Parathyroid adenoma (tissue), 2 donors: ENCODE data around the gene SRGAP3.

Source experiments
- H2AFZ ChIP-seq: fragments of 300-600 bp; sonication (generic); one replicate; pipeline ENCODE4 v1.7.0; 2017; ENCODE audit warnings: antibody characterized with exemption, mild to moderate bottlenecking
- H3K27ac ChIP-seq: fragments of 300-600 bp; sonication (generic); one replicate; pipeline ENCODE4 v1.7.0; 2017
- H3K27me3 ChIP-seq: fragments of 300-600 bp; sonication (generic); one replicate; pipeline ENCODE4 v1.7.0; 2017; ENCODE audit warnings: low read length; ENCODE audit not compliant: control insufficient read depth, insufficient read depth
- H3K36me3 ChIP-seq: fragments of 300-600 bp; sonication (generic); one replicate; pipeline ENCODE4 v1.7.0; 2017; ENCODE audit warnings: low read length; ENCODE audit not compliant: control insufficient read depth, insufficient read depth
- H3K4me1 ChIP-seq: fragments of 300-600 bp; sonication (generic); one replicate; pipeline ENCODE4 v1.7.0; 2017; ENCODE audit warnings: control low read depth
- H3K4me2 ChIP-seq: fragments of 300-600 bp; sonication (generic); one replicate; pipeline ENCODE4 v1.7.0; 2017; ENCODE audit warnings: low read length
- H3K4me3 ChIP-seq: fragments of 300-600 bp; sonication (generic); one replicate; pipeline ENCODE4 v1.7.0; 2017; ENCODE audit warnings: low read depth, low read length
- H3K79me2 ChIP-seq: fragments of 300-600 bp; sonication (generic); one replicate; pipeline ENCODE4 v1.7.0; 2017; ENCODE audit warnings: control low read depth
- H3K9ac ChIP-seq: fragments of 300-600 bp; sonication (generic); one replicate; pipeline ENCODE4 v1.7.0; 2017; ENCODE audit warnings: mild to moderate bottlenecking
- H3K9me3 ChIP-seq: fragments of 300-600 bp; sonication (generic); one replicate; pipeline ENCODE4 v1.7.0; 2017; ENCODE audit warnings: low read length; ENCODE audit not compliant: control insufficient read depth
- TF ChIP-seq, protein P1 (sequence below): fragments of 300-600 bp; sonication (generic); IDR thresholded peaks from one replicate; pipeline ENCODE4 v1.7.0; 2017; ENCODE audit warnings: antibody characterized with exemption, mild to moderate bottlenecking
- donor health status: primary hyperparathyroidism.

Gene SRGAP3

DNA sequence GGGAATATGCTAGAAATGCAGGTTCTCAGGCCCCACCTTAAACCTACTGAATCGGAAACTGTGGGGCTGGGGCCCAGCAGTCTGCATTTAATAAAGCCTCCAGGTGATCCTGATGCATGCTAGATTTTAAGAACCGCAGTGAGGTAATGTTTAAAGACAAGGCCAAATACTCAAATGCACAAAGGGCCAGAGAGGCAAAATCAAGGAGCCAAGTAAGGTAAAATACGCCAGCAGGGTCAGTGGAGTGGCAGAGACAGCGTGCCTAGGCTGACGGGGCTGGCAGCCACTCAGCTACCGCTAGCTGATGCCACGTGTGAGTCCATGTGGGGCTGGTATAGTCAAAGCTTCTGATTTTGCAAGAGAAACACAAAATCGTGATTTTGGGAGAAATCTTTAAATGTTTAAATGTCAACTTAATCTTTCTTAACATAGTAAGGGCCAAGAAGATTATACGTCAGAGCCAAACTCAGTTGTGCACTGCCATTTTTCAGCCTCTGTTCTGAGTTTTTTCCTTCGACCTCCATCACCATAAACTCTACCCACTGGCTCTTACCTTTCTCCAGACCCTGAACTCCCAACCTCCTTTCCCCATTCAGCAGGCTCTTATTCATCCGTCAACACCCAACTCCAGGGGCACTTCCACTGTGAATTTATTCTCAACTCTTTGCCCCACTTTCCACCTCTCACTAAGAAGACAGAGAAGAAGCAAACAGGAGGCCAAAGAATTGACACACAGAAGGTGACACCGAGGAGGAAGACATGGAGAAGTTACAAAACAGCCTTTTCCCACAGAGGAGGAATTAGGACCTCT, 149.5 kb downstream of the SRGAP3 start:
- Histone ChIP-seq H3K9ac (no peak overlapping the region), H3K9me3 (no peaks in the 10 kb centered on the region)
- TF ChIP-seq, protein P1, sequence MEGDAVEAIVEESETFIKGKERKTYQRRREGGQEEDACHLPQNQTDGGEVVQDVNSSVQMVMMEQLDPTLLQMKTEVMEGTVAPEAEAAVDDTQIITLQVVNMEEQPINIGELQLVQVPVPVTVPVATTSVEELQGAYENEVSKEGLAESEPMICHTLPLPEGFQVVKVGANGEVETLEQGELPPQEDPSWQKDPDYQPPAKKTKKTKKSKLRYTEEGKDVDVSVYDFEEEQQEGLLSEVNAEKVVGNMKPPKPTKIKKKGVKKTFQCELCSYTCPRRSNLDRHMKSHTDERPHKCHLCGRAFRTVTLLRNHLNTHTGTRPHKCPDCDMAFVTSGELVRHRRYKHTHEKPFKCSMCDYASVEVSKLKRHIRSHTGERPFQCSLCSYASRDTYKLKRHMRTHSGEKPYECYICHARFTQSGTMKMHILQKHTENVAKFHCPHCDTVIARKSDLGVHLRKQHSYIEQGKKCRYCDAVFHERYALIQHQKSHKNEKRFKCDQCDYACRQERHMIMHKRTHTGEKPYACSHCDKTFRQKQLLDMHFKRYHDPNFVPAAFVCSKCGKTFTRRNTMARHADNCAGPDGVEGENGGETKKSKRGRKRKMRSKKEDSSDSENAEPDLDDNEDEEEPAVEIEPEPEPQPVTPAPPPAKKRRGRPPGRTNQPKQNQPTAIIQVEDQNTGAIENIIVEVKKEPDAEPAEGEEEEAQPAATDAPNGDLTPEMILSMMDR = no peak

DNA sequence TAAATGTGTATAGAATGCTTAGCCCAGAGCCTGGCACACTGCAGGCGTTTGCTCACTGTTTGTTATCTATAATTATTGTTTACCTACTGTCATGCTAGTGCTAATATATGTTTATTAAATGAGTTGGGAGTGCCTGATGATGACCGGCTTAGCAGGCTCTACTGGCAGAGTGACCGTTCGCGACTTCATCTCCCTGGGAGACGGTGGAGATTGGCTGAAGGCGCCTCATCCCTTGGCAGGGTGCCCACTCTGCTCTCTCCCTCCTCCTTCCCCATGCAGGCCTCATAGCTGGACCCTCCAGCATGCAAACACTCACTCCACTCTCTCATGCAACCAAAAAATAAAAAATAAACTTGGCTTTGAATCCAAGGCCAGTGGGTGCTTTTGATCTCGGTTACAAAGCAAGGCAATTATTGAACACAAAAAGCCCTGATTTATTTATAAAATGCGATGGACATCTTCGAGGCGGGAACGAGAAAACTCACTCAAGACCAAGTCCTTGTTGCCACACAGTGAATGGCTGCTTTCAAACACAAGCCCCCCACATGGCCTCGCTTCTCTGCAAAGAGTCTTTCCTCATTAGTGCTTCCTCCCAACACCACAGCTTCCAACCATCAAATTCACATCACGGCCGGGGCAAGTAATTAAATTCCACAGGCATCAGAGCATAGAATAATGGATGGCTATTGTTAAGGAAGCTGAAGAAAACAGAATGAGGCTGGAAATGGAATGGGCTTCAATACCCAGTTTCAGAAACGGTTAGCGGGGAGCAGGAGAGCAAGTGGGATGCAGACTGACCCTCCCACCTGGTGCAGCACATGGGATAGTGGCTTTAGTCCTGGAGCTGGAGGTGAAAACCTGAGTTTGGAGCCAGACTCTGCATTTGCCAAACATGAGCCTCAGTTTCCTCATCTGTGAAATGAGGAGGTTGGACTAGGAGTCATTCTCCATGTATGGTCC, 150.4 kb downstream of the SRGAP3 start:
- TF ChIP-seq, protein P1 = no peak
- Histone ChIP-seq H3K9me3 (no peaks in the 10 kb centered on the region), H3K4me1 (no peaks in the 10 kb centered on the region), H3K4me3 (no peak overlapping the region), H3K9ac (no peak overlapping the region), H2AFZ (no peak overlapping the region), H3K79me2 (no peaks in the 10 kb centered on the region), H3K36me3 (no peaks in the 10 kb centered on the region), H3K27me3 (no peaks in the 10 kb centered on the region), H3K27ac (no peak overlapping the region), H3K4me2 (no peak overlapping the region)

More for the DNA sequence above, 149.5 kb downstream of the SRGAP3 start:
- Histone ChIP-seq H3K27me3 (no peaks in the 10 kb centered on the region), H3K36me3 (no peaks in the 10 kb centered on the region), H3K4me1 (no peaks in the 10 kb centered on the region), H3K79me2 (no peaks in the 10 kb centered on the region), H3K4me3 (no peak overlapping the region), H3K4me2 (no peak overlapping the region), H3K27ac (no peak overlapping the region), H2AFZ (no peak overlapping the region)

DNA sequence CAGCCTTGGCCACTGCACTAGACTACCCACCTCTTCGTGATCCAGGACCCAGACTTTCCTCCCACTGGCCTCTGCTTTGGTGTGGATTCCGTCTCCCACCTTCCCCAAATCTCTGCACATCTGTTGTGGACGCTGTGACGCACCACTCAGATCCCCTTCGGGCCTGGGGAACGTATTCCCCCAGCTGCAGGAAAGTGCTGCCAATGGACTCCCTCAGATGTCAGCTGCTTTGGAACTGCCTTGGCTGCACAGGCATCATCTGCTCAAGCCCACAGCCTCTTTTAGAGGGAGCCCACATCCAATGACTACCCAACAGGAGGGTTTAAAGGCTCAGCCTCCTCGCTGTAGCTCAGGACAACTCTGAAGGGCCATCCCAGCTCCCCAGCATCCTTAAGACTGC, 152.0 kb downstream of the SRGAP3 start:
- H3K36me3 ChIP-seq = no peaks in the 10 kb centered on the region
- no peaks in the 10 kb centered on the region for H3K4me1 ChIP-seq
- H3K4me2 ChIP-seq = no peak overlapping the region
- H2AFZ ChIP-seq = no peak overlapping the region
- no peak overlapping the region for H3K27ac ChIP-seq
- no peaks in the 10 kb centered on the region for H3K9me3 ChIP-seq
- H3K4me3 ChIP-seq = no peak overlapping the region
- H3K27me3 ChIP-seq = no peaks in the 10 kb centered on the region
- no peak overlapping the region for H3K9ac ChIP-seq
- TF ChIP-seq, protein P1 = no peak
- no peaks in the 10 kb centered on the region for H3K79me2 ChIP-seq

DNA sequence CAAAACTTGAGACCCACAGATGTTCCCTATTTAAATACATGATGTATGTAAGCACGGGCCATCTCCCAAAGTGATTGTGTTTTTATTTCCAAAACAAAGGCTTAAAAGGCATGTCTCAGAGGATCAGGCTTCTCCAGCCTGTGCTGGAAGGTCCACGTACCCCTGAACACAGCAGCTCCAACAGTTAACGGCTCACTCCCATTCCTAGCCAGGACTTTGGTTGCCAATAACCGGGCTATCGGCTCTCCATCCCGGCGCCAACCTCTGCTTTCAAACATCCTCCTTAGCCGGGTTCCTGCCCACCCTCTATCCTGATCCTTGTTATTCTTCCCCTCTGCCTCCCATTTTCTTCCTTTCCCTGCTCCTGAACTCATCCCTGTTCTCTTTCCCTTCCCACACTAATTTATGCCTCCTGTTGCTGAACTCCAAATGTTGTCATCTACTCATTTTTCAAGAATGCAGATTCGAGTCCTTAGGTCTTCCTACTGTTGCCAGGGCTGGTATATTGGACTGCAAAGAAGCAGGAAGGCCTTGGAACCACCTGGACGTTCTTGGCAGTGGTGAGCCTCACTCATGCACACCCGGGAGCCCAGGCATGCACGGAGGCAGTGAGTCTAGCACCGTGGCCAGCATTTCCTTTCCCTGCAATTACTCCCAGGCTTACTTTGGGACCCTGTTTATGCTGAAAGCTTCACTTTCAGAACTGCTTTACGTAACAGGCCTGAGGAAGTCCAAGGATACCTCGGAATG, 157.8 kb downstream of the SRGAP3 start:
- TF ChIP-seq, protein P1 = no peak
- no peaks in the 10 kb centered on the region for H3K79me2 ChIP-seq
- H3K4me1 ChIP-seq = no peaks in the 10 kb centered on the region
- no peaks in the 10 kb centered on the region for H3K36me3 ChIP-seq
- no peaks in the 10 kb centered on the region for H3K27me3 ChIP-seq
- no peak overlapping the region for H3K27ac ChIP-seq
- no peak overlapping the region for H3K9ac ChIP-seq
- H3K4me3 ChIP-seq = no peak overlapping the region
- H3K4me2 ChIP-seq = no peak overlapping the region
- no peaks in the 10 kb centered on the region for H3K9me3 ChIP-seq
- H2AFZ ChIP-seq = no peak overlapping the region
